Activated CD8-positive, alpha-beta memory T cell treated with anti-CD3 and anti-CD28 coated beads, Interleukin-2, amount 10 ng/mL, durations not matched to agents 7 days and 5 days (primary cell): ENCODE results near the gene CMSS1. TPM values are rescaled to one million over a fixed set of nuclear protein-coding genes. Genes with fewer than 3 reads are reported as not detected.

Experiments
- ATAC-seq: fragments of 150-1000 bp; cut with Tn5 transposase; one replicate; pipeline ENCODE4 v1.10.0; 2021; ENCODE audit warnings: moderate library complexity
- CTCF ChIA-PET: fragments of 350-600 bp; sonication (Branson Sonifier 250); formaldehyde crosslinking; loops from one replicate; lab custom pipeline; 2021; ENCODE audit warnings: antibody characterized with exemption; lab: Charles Lee
- DNase-seq: peaks from one replicate; pipeline ENCODE4 v3.0.0-alpha.2; 2020
- H3K27ac Mint-ChIP-seq: one replicate; pipeline ENCODE4 v1.8.0; 2021; ENCODE audit warnings: mild to moderate bottlenecking, mixed read lengths
- H3K27me3 Mint-ChIP-seq: one replicate; pipeline ENCODE4 v1.8.0; 2021; ENCODE audit warnings: mixed read lengths
- H3K36me3 Mint-ChIP-seq: one replicate; pipeline ENCODE4 v1.8.0; 2021; ENCODE audit warnings: mild to moderate bottlenecking, mixed read lengths
- H3K4me1 Mint-ChIP-seq: one replicate; pipeline ENCODE4 v1.8.0; 2021; ENCODE audit warnings: mixed read lengths
- H3K4me3 Mint-ChIP-seq: one replicate; pipeline ENCODE4 v1.8.0; 2021; ENCODE audit warnings: mild to moderate bottlenecking, moderate library complexity, mixed read lengths
- H3K9me3 Mint-ChIP-seq: one replicate; pipeline ENCODE4 v1.8.0; 2022; ENCODE audit warnings: low read depth, mixed read lengths
- total RNA-seq, 2 experiments: library from RNA; stranded (reverse); gene quantifications; one replicate each; pipeline ENCODE4 v1.2.3, GENCODE V29; 2021

CMSS1 gene
- total RNA-seq, 2 experiments from 2014 or later = 57.2 to 57.5 TPM

- Mint-ChIP-seq H3K27ac (no peak overlapping the region), H3K4me3 (no peak overlapping the region), H3K36me3 (peaks cover 2% of the 10 kb centered on the region), H3K9me3 (no peaks in the 10 kb centered on the region), H3K27me3 (no peaks in the 10 kb centered on the region), H3K4me1 (peaks cover under 1% of the 10 kb centered on the region)
- no peak for ATAC-seq
- no peak for DNase-seq
- CTCF ChIA-PET = no interaction called here
Observed at GRCh38 chr3:100024520-100025303, 207.1 kb downstream of the CMSS1 start.

GRCh38 chr3:100027321-100027720, 209.7 kb downstream of the CMSS1 start:
- Mint-ChIP-seq H3K27ac (no peak overlapping the region), H3K4me1 (peaks cover 14% of the 10 kb centered on the region), H3K4me3 (no peak overlapping the region), H3K9me3 (no peaks in the 10 kb centered on the region), H3K27me3 (no peaks in the 10 kb centered on the region), H3K36me3 (no peaks in the 10 kb centered on the region)
- no peak for DNase-seq
- ATAC-seq = no peak
- CTCF ChIA-PET = no interaction called here

- no peaks in the 10 kb centered on the region for H3K27me3 Mint-ChIP-seq
- H3K9me3 Mint-ChIP-seq = no peaks in the 10 kb centered on the region
- DNase-seq (no peak), ATAC-seq (no peak)
- H3K36me3 Mint-ChIP-seq = peaks cover 4% of the 10 kb centered on the region
- CTCF ChIA-PET = interaction anchor here (0.8 to 1.5 kb wide), 8 partner anchors 13 to 217 kb away, joined by 3 to 4 read pairs (median 3); no protein-coding TSS in a partner anchor
- no peak overlapping the region for H3K27ac Mint-ChIP-seq
- peaks cover 14% of the 10 kb centered on the region for H3K4me1 Mint-ChIP-seq
- H3K4me3 Mint-ChIP-seq = no peak overlapping the region
Observed at GRCh38 chr3:100029052-100029451, 211.4 kb downstream of the CMSS1 start.

- Mint-ChIP-seq H3K4me3 (no peak overlapping the region), H3K27me3 (no peaks in the 10 kb centered on the region), H3K36me3 (peaks cover 4% of the 10 kb centered on the region), H3K4me1 (peaks cover 14% of the 10 kb centered on the region), H3K9me3 (no peaks in the 10 kb centered on the region), H3K27ac (no peak overlapping the region)
- ATAC-seq = peak; percentile 61
- CTCF ChIA-PET = interaction anchor here (1.1 to 1.6 kb wide), 6 partner anchors 12 to 216 kb away, joined by 3 to 4 read pairs (median 3); no protein-coding TSS in a partner anchor
- DNase-seq = no peak
Observed at GRCh38 chr3:100029689-100030088, 212.0 kb downstream of the CMSS1 start.

- Mint-ChIP-seq H3K4me3 (no peak overlapping the region), H3K4me1 (peaks cover 14% of the 10 kb centered on the region), H3K27me3 (no peaks in the 10 kb centered on the region), H3K36me3 (peaks cover 4% of the 10 kb centered on the region), H3K27ac (no peak overlapping the region), H3K9me3 (no peaks in the 10 kb centered on the region)
- no peak for DNase-seq
- ATAC-seq = no peak
- CTCF ChIA-PET = interaction anchor here (1.1 to 1.6 kb wide), 4 partner anchors 14 to 190 kb away, joined by 3 to 4 read pairs (median 3); no protein-coding TSS in a partner anchor
Observed at GRCh38 chr3:100030346-100030745, 212.7 kb downstream of the CMSS1 start.

GRCh38 chr3:100030914-100031425, 213.3 kb downstream of the CMSS1 start:
- no peaks in the 10 kb centered on the region for H3K27me3 Mint-ChIP-seq
- H3K4me3 Mint-ChIP-seq = no peak overlapping the region
- peaks cover 4% of the 10 kb centered on the region for H3K36me3 Mint-ChIP-seq
- CTCF ChIA-PET = interaction anchor here (1.6 kb wide), 1 partner anchor 38 kb away, joined by 3 read pairs; no protein-coding TSS in a partner anchor
- DNase-seq = no peak
- no peak overlapping the region for H3K27ac Mint-ChIP-seq
- peaks cover 14% of the 10 kb centered on the region for H3K4me1 Mint-ChIP-seq
- no peak for ATAC-seq
- no peaks in the 10 kb centered on the region for H3K9me3 Mint-ChIP-seq

GRCh38 chr3:100032243-100032642, 214.6 kb downstream of the CMSS1 start:
- Mint-ChIP-seq H3K9me3 (no peaks in the 10 kb centered on the region), H3K27me3 (no peaks in the 10 kb centered on the region), H3K36me3 (peaks cover 4% of the 10 kb centered on the region), H3K4me3 (no peak overlapping the region), H3K4me1 (peaks cover 14% of the 10 kb centered on the region), H3K27ac (no peak overlapping the region)
- CTCF ChIA-PET = interaction anchor here (0.9 kb wide), 1 partner anchor 189 kb away, joined by 3 read pairs; no protein-coding TSS in a partner anchor
- ATAC-seq = no peak
- DNase-seq = no peak

- CTCF ChIA-PET = no interaction called here
- H3K36me3 Mint-ChIP-seq = peaks cover 4% of the 10 kb centered on the region
- ATAC-seq (no peak), DNase-seq (no peak)
- H3K4me1 Mint-ChIP-seq = peaks cover 14% of the 10 kb centered on the region
- H3K4me3 Mint-ChIP-seq = no peak overlapping the region
- no peaks in the 10 kb centered on the region for H3K27me3 Mint-ChIP-seq
- H3K9me3 Mint-ChIP-seq = no peaks in the 10 kb centered on the region
- H3K27ac Mint-ChIP-seq = no peak overlapping the region
Observed at GRCh38 chr3:100033184-100033583, 215.5 kb downstream of the CMSS1 start.

- H3K36me3 Mint-ChIP-seq = peaks cover 4% of the 10 kb centered on the region
- ATAC-seq (no peak), DNase-seq (no peak)
- CTCF ChIA-PET = no interaction called here
- peaks cover 14% of the 10 kb centered on the region for H3K4me1 Mint-ChIP-seq
- H3K27me3 Mint-ChIP-seq = no peaks in the 10 kb centered on the region
- no peaks in the 10 kb centered on the region for H3K9me3 Mint-ChIP-seq
- H3K27ac Mint-ChIP-seq = no peak overlapping the region
- no peak overlapping the region for H3K4me3 Mint-ChIP-seq
Observed at GRCh38 chr3:100033903-100034471, 216.3 kb downstream of the CMSS1 start.

GRCh38 chr3:100039075-100039474, 221.4 kb downstream of the CMSS1 start:
- CTCF ChIA-PET = no interaction called here
- ATAC-seq = no peak
- no peak overlapping the region for H3K27ac Mint-ChIP-seq
- H3K4me3 Mint-ChIP-seq = no peak overlapping the region
- no peaks in the 10 kb centered on the region for H3K4me1 Mint-ChIP-seq
- no peaks in the 10 kb centered on the region for H3K9me3 Mint-ChIP-seq
- DNase-seq = no peak
- peaks cover 2% of the 10 kb centered on the region for H3K36me3 Mint-ChIP-seq
- no peaks in the 10 kb centered on the region for H3K27me3 Mint-ChIP-seq

- no peak overlapping the region for H3K27ac Mint-ChIP-seq
Observed at GRCh38 chr3:100040451-100041225, 223.0 kb downstream of the CMSS1 start.

GRCh38 chr3:100041328-100041749, 223.7 kb downstream of the CMSS1 start:
- Mint-ChIP-seq H3K4me3 (no peak overlapping the region), H3K27me3 (no peaks in the 10 kb centered on the region), H3K36me3 (peaks cover 2% of the 10 kb centered on the region), H3K4me1 (peaks cover under 1% of the 10 kb centered on the region), H3K27ac (no peak overlapping the region), H3K9me3 (no peaks in the 10 kb centered on the region)
- no peak for DNase-seq
- CTCF ChIA-PET = interaction anchor here (1.0 to 1.9 kb wide), 2 partner anchors 12 to 213 kb away, joined by 4 to 6 read pairs; no protein-coding TSS in a partner anchor
- ATAC-seq = no peak

More at GRCh38 chr3:100040451-100041225, 223.0 kb downstream of the CMSS1 start:
- Mint-ChIP-seq H3K27me3 (no peaks in the 10 kb centered on the region), H3K9me3 (no peaks in the 10 kb centered on the region), H3K36me3 (peaks cover 2% of the 10 kb centered on the region), H3K4me3 (no peak overlapping the region), H3K4me1 (no peaks in the 10 kb centered on the region)
- ATAC-seq (no peak), DNase-seq (no peak)
- CTCF ChIA-PET = interaction anchor here (1.9 kb wide), 1 partner anchor 213 kb away, joined by 6 read pairs; no protein-coding TSS in a partner anchor
